ENCODE data around the gene CUL7.
"Not testable (repeated sequence)": the region's sequence is repeated elsewhere in the genome, so short reads cannot be mapped to it uniquely, and the experiment has no call there.

GRCh38 chr6:42998205-42998604 is 55.4 kb downstream of the CUL7 start:
- TF ChIP-seq CTCF, POLR2A (IDR thresholded peaks at IDR 0.05): not testable (repeated sequence)

All from body of pancreas (tissue), 4 donors.